Measurements from ENCODE around the gene ZNF215. TPM values are rescaled to one million over a fixed set of nuclear protein-coding genes. Genes with fewer than 3 reads are reported as not detected.
"Not testable (repeated sequence)": the region's sequence is repeated elsewhere in the genome, so short reads cannot be mapped to it uniquely, and the experiment has no call there.

Gene ZNF215
- polyA plus RNA-seq, 3 donors: 0.48 to 2.8 (median 0.90) TPM

DNA sequence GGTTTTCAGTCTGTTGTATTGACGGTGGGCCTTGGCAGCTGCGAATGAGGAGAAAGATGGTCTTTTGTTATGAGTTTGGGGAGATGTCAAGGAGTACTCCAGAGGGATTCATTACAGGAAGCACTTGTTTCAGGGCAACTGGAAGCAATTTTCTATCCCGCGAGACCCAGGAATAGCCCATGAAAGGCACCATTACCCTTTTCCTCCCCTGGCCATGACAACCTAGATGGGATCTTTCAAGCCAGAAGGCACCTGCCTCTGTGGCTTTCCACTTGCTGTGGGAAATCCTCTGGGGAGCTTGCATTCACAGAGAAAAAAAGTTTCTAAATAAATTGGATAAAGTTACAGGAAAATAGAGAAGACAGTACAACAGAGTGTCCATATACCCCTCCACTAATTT, 2.7 kb downstream of the ZNF215 start:
- WGBS, 3 donors: 65 to 85% (median 68%) methylated on average over 4 of the region's 4 CpGs
- H3K27ac ChIP-seq (ENCODE audit: low read depth, low read length): no peak overlapping the region

- 63 to 85% (median 71%) methylated on average over 3 of the region's 3 CpGs for WGBS, 3 donors
- no peak overlapping the region for H3K27ac ChIP-seq (ENCODE audit: low read depth, low read length)
These were observed 5.0 kb downstream of the ZNF215 start for GRCh38 chr11:6931146-6931713.

DNA sequence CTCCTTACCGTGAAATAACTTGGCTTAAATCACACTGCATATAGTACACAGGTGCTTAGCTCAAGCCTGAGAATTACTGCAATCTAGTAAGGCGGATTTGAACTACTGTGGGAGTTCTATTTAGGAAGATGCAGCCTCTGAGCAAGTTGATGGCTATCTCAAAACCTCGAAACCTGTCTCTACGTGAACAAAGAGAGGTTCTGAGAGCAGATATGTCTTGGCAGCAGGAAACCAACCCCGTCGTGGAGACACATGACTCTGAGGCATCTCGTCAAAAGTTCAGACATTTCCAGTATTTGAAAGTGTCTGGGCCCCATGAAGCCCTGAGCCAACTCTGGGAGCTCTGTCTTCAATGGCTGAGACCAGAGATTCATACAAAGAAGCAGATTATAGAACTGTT, 5.9 kb downstream of the ZNF215 start:
- WGBS, 3 donors: 80 to 84% (median 81%) methylated on average over 7 of the region's 7 CpGs
- H3K27ac ChIP-seq (ENCODE audit: low read depth, low read length): no peak overlapping the region

DNA sequence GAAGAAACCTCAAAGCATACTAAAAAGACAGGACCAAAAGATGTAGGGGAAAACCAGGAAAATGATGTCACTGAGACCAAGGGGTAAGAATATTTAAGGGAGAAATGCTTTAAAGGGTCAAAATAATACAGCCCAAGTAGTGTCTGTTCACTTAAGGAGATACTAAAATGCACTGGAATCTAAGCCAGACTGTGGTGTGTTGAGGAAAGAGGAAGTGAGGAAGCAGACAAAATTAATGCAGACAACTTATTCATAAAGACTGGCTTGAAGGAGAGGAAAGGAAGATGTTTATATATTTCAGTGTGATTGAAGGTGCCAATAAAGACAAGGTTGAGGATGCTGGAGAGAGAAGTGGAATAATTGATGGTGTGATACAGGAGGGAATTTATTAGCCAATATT, 15.7 kb downstream of the ZNF215 start:
- H3K27ac ChIP-seq (ENCODE audit: low read depth, low read length): no peak overlapping the region

DNA sequence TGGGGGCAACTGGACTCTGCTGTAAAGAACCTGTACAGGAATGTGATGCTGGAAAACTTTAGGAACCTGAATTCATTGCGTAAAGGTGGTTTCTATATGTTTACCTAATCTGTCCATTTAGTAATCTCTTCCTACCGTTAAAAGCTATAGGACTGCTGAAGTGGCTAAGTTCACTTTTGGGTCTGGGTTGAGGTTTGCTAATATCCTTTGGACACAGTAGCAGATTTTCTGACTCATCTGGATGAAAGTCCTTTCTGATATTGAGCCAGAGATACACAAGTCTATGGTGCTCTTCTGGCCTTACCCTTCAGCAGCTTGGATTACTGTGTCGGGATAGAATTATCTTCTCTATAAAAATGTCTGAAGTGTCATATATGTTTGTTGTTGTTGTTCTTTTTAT, 16.9 kb downstream of the ZNF215 start:
- H3K27ac ChIP-seq (ENCODE audit: low read depth, low read length): no peak overlapping the region
- WGBS, 3 donors: 72 to 83% (median 77%) methylated on average over 3 of the region's 3 CpGs

DNA sequence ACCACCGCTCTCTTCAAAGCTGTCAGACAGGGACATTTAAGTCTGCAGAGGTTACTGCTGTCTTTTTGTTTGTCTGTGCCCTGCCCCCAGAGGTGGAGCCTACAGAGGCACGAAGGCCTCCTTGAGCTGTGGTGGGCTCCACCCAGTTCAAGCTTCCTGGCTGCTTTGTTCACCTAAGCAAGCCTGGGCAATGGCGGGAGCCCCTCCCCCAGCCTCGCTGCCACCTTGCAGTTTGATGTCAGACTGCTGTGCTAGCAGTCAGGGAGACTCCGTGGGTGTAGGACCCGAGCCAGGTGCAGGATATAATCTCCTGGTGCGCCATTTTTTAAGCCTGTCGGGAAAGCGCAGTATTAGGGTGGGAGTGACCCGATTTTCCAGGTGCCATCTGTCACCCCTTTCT, 28.0 kb downstream of the ZNF215 start:
- H3K27ac ChIP-seq (ENCODE audit: low read depth, low read length): not testable (repeated sequence)
- 89 to 91% (median 90%) methylated on average over 8 to 9 of the region's 10 CpGs for WGBS, 3 donors

- H3K27ac ChIP-seq (ENCODE audit: low read depth, low read length): no peak overlapping the region
These were observed 35.9 kb downstream of the ZNF215 start for GRCh38 chr11:6962141-6962540.

- no peak overlapping the region for H3K27ac ChIP-seq (ENCODE audit: low read depth, low read length)
- WGBS, 3 donors: 82 to 96% (median 94%) methylated on average over 1 of the region's 1 CpG
These were observed 36.4 kb downstream of the ZNF215 start for GRCh38 chr11:6962673-6963072.

GRCh38 chr11:6968816-6969215, 42.6 kb downstream of the ZNF215 start:
- 89 to 100% (median 98%) methylated on average over 1 of the region's 1 CpG for WGBS, 3 donors
- no peak overlapping the region for H3K27ac ChIP-seq (ENCODE audit: low read depth, low read length)

DNA sequence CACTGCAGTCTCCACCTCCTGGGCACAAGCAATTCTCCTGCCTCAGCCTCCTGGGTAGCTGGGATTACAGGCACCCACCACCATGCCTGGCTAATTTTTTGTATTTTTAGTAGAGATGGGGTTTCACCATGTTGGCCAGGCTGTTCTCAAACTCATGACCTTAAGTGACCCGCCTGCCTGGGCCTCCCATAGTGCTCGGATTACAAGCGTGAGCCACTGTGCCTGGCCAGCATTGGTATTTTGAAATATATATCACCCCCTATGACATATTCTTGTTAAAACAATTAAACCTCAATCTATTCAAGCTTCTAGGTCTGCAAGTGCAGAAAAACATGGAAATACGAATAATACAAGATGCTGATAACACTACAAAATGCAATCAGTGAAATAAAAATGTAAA, 43.6 kb downstream of the ZNF215 start:
- 68 to 75% (median 73%) methylated on average over 4 of the region's 4 CpGs for whole genome bisulfite sequencing, 3 donors
- H3K27ac ChIP-seq (ENCODE audit: low read depth, low read length): not testable (repeated sequence)

DNA sequence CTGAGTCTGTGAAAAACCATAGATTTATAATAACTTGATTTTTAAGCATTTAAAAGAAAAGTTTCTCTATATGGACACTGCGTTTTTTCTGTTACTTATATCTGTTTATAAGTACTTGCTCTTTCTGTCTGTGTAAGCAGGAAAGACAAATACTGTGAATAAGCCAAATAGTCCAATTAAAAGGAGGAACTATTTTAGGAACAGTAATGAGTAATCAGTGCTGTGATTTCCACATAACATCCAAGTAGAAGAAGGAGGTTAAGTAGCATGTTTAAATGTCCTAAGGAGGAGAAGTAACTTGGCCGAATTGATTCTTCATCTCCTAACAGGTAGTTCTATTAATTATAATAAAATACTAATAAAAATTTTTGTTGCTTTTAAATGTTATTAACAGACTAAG, 53.1 kb downstream of the ZNF215 start:
- 72 to 81% (median 73%) methylated on average over 2 of the region's 2 CpGs for WGBS, 3 donors
- H3K27ac ChIP-seq (ENCODE audit: low read depth, low read length): no peak overlapping the region

DNA sequence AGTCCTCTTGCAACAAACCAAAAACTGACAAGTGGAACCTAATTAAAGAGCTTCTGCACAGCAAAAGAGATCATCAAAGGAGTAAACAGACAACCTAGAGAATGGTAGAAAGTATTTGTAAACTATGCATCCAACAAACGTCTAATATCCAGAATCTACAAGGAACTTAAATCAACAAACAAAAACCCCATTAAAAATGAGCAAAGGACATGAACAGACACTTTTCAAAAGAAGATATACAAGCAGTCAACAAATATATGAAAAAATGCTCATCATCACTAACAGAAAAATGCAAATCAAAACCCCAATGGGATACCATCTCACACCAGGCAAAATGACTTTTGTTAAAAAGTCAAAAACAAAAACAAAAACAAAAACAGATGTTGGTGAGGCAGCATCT, 60.3 kb downstream of the ZNF215 start:
- WGBS, 3 donors: 61 to 74% (median 67%) methylated on average over 1 of the region's 1 CpG
- H3K27ac ChIP-seq (ENCODE audit: low read depth, low read length): no peak overlapping the region

- H3K27ac ChIP-seq (ENCODE audit: low read depth, low read length): no peak overlapping the region
These were observed 62.3 kb downstream of the ZNF215 start for GRCh38 chr11:6988506-6988905.

GRCh38 chr11:6991227-6991626, 65.0 kb downstream of the ZNF215 start:
- 67 to 76% (median 70%) methylated on average over 6 of the region's 6 CpGs for WGBS, 3 donors
- no peak overlapping the region for H3K27ac ChIP-seq (ENCODE audit: low read depth, low read length)

DNA sequence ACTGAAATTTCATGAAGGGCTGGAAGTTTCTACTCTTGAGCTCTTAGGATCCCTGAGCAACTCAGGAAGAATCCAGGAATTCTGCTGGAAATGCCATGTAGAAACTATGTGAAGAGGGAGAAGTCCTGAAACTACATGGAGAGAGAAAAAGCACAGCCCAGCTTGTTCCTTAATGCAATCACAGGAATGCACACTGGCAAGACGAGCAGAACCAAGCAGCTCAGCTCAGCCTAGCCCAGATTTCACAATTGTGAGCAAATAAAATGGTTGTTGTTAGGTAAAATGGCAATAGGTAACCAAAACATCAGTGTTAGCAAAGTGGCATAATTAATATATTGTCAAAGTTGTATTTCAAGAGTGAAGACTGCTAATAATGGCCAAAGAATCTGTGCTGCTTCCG, 65.8 kb downstream of the ZNF215 start:
- 70 to 77% (median 77%) methylated on average over 2 of the region's 2 CpGs for WGBS, 3 donors
- H3K27ac ChIP-seq (ENCODE audit: low read depth, low read length): no peak overlapping the region

GRCh38 chr11:6992457-6993417, 66.5 kb downstream of the ZNF215 start:
- WGBS, 3 donors: 44 to 55% (median 54%) methylated on average over 11 of the region's 11 CpGs
- H3K27ac ChIP-seq (ENCODE audit: low read depth, low read length): no peak overlapping the region

DNA sequence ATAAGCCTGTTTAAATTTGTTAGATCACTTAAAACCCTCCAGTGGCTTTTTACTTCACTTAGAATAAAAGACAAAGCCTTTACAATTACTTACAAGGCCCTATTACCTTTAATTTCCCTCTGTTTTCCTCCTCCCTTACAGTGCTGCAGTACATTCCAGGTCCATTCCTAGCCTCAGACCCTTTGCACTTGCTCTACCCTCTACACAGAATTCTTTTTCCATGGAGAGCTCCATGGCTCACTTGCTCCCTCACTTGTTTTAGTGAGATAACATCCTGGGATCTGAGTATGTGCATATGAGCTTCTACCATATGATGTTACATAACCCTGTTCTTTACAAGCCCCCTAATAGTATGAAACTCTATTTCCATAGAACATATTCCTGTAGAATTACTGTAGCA, 69.5 kb downstream of the ZNF215 start:
- H3K27ac ChIP-seq (ENCODE audit: low read depth, low read length): no peak overlapping the region

DNA sequence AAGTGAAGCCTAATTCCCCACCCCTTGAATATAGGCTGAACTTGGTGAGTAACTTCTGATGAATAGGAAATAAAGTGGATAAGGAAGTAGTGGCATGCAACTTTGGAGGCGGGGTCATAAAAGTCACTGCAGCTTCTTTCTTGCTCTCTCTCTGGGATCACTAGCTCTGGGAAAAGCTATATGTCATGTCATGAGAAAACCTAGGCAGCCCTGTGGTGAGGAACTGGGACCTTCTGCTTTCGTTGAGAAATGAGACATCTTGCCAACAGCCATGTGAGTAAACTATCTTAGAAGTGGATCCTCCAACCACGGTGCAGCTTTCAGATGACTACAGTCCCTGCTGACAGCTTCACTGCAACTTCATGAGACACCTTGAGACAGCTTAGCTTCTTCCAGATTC, 78.3 kb downstream of the ZNF215 start:
- H3K27ac ChIP-seq (ENCODE audit: low read depth, low read length): no peak overlapping the region
- 38 to 62% (median 56%) methylated on average over 3 of the region's 3 CpGs for WGBS, 3 donors

All from adipose tissue (tissue), 3 donors.